Thoracic aorta (tissue), 2 donors: ENCODE results near the gene HOXD8. TPM values are rescaled to one million over a fixed set of nuclear protein-coding genes. Genes with fewer than 3 reads are reported as not detected.

Experiments
- ATAC-seq: fragments of 150-250 bp; one replicate; pipeline ENCODE4 v1.8.0; 2017; ENCODE audit warnings: low read depth; ENCODE audit not compliant: insufficient number of reproducible peaks, low FRiP score
- DNase-seq: peaks from one replicate; pipeline ENCODE4 v3.0.0-alpha.2; 2020; ENCODE audit warnings: low spot score
- H3K27ac ChIP-seq, 2 donors: fragments of 200-600 bp; sonication (generic); 1 replicate in 1 of 2; 2 replicates in 1 of 2; pipeline ENCODE4 v1.5.1; 2016; ENCODE audit warnings: mild to moderate bottlenecking in 2 of 2, moderate library complexity in 2 of 2
- H3K27me3 ChIP-seq: fragments of 200-600 bp; sonication (generic); replicated peaks from 2 replicates; pipeline ENCODE4 v1.6.0; 2016; ENCODE audit warnings: mild to moderate bottlenecking; ENCODE audit not compliant: insufficient read depth
- H3K36me3 ChIP-seq: fragments of 200-600 bp; sonication (generic); one replicate; pipeline ENCODE4 v1.5.1; 2016
- H3K4me1 ChIP-seq, 2 donors: fragments of 200-600 bp; sonication (generic); 1 replicate in 1 of 2; 2 replicates in 1 of 2; pipeline versions ENCODE4 v1.5.1 to v1.6.0; 2016; ENCODE audit warnings: low read depth in 2 of 2, mild to moderate bottlenecking in 1 of 2; ENCODE audit not compliant: control insufficient read depth in 1 of 2
- H3K4me3 ChIP-seq: fragments of 200-600 bp; sonication (generic); 2 replicates; pipeline ENCODE4 v1.5.1; 2016; ENCODE audit warnings: mild to moderate bottlenecking
- H3K9me3 ChIP-seq: fragments of 200-600 bp; sonication (generic); 2 replicates; pipeline ENCODE4 v1.5.1; 2016
- total RNA-seq, 2 donors: library from RNA; depleted of rRNA; stranded (reverse); fragments of >200 nt; gene quantifications; one replicate each; pipeline versions ENCODE4 v1.1.0 to v1.2.3, GENCODE V29; 2016
- TF ChIP-seq, protein P1 (sequence below): fragments of 200-600 bp; sonication (generic); IDR thresholded peaks from one replicate; pipeline ENCODE4 v1.5.1; 2019; ENCODE audit warnings: antibody characterized with exemption

Gene HOXD8
- total RNA-seq, 2 donors from 2014 or later, result 3.9 to 11.2 TPM

DNA sequence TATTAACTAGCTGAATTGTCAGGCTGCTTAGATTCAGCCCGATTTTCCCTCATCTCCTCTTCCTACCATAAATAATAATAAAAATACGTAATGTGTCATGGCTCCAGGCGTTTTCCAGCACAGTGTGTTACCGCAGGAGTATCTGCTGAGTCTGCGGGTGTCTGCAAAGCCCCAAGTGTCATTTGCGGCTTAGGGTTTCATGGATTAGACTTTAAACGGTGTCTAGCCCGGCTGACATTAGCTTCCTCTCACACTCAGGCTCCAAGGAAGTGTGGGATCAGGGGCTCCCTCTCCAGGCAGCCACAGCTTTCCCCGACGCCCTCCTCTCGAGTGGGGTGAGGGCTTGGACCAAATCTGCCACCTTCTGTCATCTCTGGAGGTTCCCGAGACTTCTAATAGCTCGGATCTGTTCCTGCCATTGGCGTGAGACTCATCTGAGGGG is 44.9 kb downstream of the HOXD8 start:
- H3K4me3 ChIP-seq, result no peak overlapping the region

DNA sequence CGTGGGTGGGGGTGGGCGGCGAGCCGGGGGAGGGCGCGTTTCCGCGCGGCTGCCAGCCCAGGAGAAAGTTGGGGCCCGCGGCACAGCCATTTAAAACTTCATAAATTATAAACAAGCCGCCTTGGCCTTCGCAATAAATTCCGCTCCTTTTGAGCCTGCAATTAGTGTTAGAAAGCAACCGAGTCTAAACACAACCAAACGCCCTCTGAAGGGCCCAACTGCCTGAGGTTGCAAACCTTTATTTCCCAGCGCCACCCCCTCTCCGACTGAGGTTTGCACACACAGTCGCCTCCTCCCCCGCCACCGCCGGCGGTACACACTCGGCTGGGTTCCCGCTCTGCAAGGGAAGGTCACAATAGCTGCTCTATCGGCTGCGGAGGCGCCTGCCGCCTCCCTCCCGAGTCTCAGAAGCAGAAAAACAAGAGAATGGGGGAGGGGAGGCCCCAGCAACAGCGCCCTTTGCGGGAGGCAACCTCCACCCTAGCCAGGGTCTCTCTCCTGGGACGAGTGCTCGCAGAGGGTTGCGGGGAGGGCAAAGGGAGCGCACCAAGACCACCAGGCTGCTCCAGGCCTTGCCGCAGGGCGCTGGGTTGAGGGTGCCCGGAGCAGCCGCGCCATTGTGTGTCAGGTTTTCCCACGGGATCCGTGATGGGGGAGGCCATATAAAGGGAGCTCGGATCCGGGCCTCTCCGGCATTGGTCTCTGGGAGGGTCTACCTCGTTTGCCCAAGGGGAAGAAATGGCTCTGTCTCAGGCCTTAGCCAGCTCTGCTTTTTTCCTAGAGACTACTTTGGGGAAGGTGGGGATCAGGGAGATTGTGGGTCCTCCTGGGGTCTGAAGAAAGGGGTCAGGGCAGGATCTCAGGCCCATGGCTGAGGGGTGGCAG is 45.6 kb downstream of the HOXD8 start:
- Histone ChIP-seq H3K36me3 (no peaks in the 10 kb centered on the region), H3K27ac (peak overlapping the region in 1 of 2 donors; percentile 39), H3K27me3 (peaks cover 22% of the 10 kb centered on the region), H3K4me3 (no peak overlapping the region), H3K4me1 (peaks cover 0 to 11% of the 10 kb centered on the region in 2 donors), H3K9me3 (no peaks in the 10 kb centered on the region)
- TF ChIP-seq, protein P1, sequence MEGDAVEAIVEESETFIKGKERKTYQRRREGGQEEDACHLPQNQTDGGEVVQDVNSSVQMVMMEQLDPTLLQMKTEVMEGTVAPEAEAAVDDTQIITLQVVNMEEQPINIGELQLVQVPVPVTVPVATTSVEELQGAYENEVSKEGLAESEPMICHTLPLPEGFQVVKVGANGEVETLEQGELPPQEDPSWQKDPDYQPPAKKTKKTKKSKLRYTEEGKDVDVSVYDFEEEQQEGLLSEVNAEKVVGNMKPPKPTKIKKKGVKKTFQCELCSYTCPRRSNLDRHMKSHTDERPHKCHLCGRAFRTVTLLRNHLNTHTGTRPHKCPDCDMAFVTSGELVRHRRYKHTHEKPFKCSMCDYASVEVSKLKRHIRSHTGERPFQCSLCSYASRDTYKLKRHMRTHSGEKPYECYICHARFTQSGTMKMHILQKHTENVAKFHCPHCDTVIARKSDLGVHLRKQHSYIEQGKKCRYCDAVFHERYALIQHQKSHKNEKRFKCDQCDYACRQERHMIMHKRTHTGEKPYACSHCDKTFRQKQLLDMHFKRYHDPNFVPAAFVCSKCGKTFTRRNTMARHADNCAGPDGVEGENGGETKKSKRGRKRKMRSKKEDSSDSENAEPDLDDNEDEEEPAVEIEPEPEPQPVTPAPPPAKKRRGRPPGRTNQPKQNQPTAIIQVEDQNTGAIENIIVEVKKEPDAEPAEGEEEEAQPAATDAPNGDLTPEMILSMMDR, result no peak
- DNase-seq (no peak), ATAC-seq (no peak)

More for the DNA sequence above, 44.9 kb downstream of the HOXD8 start:
- Histone ChIP-seq H3K4me1 (peaks cover 0 to 11% of the 10 kb centered on the region in 2 donors), H3K36me3 (no peaks in the 10 kb centered on the region), H3K27me3 (peaks cover 22% of the 10 kb centered on the region), H3K27ac (no peak overlapping the region), H3K9me3 (no peaks in the 10 kb centered on the region)
- ATAC-seq (no peak), DNase-seq (no peak)
- TF ChIP-seq, protein P1, result no peak

DNA sequence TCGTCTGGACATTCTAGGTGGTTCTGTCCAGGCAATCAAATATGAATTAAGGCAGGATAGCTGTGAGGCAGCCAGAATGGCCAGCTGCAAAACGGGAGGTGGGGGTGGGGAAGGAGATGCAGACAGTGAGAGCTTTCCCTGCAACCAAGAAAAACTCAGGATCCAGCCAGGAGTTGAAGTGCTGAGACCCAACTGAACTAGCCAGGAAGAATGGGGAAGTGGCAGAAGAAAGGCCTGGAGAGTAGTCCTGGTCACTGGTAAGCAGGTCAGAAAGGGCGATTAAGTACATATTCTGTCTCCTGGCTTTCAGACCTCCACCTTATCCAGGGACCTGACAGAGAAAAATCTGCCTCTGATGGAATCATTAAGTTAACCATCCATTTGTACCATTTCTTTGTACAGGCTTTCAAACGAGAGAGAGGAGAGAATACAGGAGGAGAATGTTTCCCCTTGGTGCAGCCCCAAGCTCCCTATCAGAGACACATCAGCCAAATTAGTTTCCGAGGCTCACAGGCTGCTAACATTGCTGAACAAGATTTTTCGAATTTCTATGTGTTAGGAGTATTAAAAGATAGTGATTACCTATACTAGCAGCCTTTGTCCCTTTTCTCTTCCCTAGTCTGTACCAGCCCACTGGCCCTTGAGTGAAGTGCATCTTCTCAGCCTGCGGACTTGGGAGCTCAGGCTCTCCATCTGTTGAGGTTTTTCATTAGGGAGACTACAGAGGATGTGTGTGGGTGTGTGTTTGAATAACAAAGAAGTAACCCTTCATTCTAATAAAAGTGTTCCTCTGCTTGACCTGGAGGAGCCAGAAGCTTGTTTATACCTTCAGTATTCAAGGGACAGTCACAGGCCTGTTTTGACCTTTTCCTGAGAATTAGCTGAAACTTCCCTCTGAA is 46.5 kb downstream of the HOXD8 start:
- H3K4me1 ChIP-seq, result peaks cover 0 to 11% of the 10 kb centered on the region in 2 donors
- ATAC-seq (no peak), DNase-seq (no peak)
- peaks cover 22% of the 10 kb centered on the region for H3K27me3 ChIP-seq
- TF ChIP-seq, protein P1, result no peak
- no peak overlapping the region for H3K27ac ChIP-seq
- no peaks in the 10 kb centered on the region for H3K36me3 ChIP-seq
- H3K4me3 ChIP-seq, result no peak overlapping the region
- no peaks in the 10 kb centered on the region for H3K9me3 ChIP-seq

DNA sequence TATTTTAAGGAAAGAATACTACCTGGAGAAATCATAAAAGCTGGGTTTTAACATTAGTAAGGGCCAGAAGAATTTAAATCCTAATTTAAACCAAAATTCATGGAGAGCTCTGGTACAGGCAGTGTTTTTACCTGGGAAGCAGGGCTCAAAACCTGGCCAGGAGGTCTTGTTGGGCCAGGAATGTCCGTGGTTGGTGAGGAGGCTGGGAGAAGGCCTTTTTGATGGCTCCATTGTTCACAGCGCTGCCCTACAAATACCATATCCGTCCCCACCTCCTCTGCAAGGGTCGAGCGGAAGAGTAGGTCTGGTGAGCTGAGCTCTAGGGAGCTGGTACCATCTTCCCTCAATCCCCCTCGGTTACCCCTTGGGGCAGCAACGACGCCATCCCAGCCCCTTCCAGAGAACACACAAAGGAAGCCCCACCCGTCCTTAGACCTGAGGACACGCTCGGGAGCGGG is 48.1 kb downstream of the HOXD8 start:
- Histone ChIP-seq H3K27ac (no peak overlapping the region), H3K4me1 (peaks cover 0 to 11% of the 10 kb centered on the region in 2 donors), H3K36me3 (no peaks in the 10 kb centered on the region), H3K27me3 (peaks cover 19% of the 10 kb centered on the region), H3K4me3 (peak overlapping the region; percentile 62), H3K9me3 (no peaks in the 10 kb centered on the region)
- ATAC-seq (no peak), DNase-seq (no peak)
- TF ChIP-seq, protein P1, result no peak
